GM12892 (cell line): ENCODE data around the gene GPR84.

Source experiments
- POLR2A ChIP-seq: IDR thresholded peaks from 2 replicates; pipeline ENCODE4 v1.6.1; 2011; ENCODE audit warnings: low read depth, low read length, control low read depth
- POLR2AphosphoS5 ChIP-seq: IDR thresholded peaks from 2 replicates; pipeline ENCODE4 v1.6.1; 2011; ENCODE audit warnings: low read depth, low read length, control low read depth
- TAF1 ChIP-seq: IDR thresholded peaks from 2 replicates; pipeline ENCODE4 v1.6.1; 2011; ENCODE audit warnings: low read depth, mild to moderate bottlenecking, control low read depth, low read length, borderline replicate concordance

GRCh38 chr12:54397157-54397556 is 32.9 kb upstream of the GPR84 start:
- TF ChIP-seq POLR2A (no peak), TAF1 (no peak), POLR2AphosphoS5 (no peak)
